ENCODE data around the gene TMEM17.

Gene TMEM17

DNA sequence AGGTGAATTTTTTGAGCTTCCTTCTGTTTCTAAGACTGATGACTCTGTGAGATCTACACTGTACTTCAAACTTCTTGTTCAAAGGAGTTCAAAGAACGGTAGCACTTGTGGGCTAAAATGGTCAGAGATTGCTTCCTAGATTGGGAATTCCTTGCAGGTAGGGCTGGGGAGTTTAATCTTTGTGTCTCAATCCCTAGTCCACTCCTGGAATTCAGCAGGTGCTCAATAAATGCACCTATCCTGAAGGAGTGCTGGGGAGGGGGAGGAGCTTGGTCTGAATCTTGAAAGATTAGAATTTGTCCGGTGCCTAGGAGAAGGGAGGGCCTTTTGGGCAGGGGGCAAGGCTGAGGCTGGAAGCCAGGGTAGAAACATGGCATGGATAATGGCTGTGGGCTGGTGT lies 34.6 kb downstream of the TMEM17 start:
- DNase-seq = no peak

DNA sequence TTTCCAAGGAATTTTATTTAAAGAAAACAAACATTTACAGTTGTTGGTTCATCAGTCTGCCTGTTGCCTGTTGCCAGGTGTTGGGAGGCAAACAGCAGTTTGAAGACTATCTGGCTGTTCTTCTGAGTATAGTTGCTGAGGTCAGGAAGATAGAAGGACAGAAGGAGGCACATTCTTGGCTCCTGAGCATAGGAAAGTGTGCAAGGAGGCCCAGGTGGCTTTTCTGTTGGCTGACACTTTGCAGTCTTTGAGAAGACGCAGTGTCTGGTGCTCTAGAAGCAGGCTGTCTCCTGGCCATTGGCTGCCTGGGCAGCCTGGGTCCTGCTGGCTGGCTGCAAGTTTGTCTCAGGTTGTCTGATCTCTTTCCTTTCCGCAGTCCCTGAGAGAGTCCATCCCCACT lies 36.4 kb downstream of the TMEM17 start:
- no peak for DNase-seq

DNA sequence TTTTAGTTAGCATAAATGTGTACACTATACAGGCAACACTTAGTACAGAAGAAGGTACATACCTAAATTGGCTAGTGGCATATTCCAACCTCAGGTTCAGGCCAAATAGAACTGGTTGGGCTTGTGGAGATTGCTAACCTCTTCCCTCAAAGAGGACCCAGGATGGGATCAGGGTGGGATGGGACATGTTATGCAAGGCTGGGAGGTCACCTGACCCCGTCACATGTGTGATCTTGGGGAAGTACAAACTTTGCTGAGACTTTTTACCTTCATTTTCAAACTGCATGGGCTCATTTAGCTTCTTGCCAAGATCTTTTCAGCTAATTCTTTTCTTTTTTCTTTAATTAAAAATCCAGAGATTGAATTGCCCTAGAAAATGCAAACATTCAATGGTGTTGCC lies 36.9 kb downstream of the TMEM17 start:
- no peak for DNase-seq

DNA sequence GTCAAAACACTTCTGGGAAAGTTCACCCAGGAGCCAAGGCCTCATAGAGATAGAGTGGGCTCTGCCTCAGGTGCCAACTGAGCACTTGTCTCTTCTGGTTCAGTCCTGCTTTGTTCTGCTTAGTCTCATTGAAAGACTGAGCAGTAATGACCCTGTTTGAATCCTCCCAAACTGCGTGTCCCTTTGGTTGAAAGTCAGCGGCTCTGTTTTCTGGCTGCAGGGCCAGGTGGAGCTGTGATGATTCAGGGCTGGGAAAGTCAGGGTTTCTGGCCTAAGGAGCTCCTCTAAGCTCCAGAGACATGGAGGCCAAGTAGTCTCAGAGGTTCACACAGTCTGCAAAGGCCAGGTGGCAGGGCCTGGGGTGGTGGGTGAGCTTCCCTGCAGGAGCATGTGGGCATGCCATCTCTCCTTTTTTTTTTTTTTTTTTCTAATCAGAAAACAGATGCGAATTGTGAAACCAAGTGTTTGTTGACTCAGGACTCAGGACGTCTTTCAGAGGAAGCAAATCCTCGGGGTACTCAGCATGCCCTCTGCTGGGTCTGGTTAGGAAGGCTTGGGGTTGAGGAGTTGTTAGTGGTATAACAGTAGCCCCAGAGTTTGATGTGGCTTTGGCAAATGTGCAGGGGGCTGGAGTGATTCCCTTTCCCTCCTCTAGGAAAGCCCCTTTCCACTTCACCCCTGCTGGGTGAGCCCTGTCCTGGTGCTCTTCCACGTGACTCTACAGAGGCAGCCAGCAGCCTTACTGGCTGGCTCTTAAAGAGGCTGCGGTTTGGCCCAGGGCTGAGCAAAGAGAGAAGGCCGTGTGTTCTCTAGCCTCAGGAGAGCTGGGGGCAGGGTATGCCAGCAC lies 38.3 kb downstream of the TMEM17 start:
- DNase-seq = no peak

DNA sequence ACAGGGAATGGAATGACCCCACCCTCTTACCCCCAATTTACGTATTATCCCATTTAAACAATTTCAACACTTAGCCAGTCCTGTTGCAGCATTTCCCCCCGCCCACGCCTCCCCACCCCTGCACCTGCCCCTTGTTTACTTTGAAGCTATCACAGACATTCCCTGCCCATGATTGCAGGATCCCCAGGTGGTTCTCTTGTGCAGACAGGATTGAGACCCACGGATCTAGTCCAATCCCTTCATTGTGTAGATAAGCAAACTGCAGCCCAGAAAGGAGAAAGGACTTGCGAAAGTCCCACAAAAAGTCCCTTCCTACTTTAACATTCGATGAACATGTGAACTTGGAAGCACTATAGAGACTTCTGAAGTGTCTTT lies 38.9 kb downstream of the TMEM17 start:
- DNase-seq = peak in 1 of 2 experiments; percentile 32

DNA sequence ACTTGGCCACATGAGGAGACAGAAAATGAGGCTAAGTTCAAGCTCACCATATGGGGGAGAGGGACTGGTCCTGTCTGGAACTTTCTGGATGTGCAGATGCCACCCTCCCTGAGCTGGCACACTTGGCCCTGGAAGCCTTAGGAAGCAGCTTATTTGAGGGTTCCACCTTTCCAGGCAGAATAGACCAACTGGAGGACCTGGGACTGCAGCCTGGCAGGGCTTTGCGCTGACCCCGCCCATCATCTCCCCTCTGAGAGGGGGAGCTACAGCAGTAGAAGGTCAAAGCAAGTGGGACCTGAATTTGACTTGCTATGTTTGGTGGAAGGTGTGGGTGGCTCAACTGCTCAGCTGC lies 39.5 kb downstream of the TMEM17 start:
- no peak for DNase-seq

DNA sequence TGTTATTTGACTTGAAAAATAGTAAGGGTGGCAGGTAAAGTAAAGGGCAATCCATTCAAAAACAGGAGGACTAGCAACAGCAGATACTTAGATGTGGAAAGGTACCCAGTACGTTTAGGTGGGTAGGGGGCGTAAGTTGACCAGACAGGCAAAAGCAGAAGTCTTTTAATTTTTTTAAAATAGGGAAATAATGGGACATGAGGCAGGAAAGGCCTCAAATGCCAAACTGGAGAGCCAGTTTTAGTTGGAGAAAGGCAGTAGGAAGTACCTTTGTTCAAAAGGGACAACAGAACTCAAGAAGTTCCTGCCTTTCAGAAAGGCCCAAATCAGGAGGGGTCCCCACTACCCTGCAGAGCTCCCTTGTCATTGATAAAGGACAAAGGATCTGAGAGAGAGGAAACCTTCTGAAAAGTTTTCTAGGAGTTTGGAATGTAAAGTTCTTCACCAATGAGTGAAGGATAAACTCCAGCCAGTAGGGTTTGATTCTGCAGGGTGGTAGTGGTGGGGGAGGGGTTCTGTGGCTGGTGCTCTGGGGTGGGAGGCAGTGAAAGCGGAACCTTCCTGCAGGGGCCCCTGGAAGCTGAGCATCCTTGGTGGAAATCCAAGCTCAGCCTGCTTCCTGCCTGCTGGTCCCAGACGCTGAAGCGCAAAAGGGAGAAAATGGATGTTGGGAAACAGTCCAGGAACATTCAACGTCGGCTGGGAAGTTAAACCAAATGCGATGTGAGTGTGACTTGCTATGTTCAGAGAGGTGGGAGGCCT lies 40.1 kb downstream of the TMEM17 start:
- no peak for DNase-seq

DNA sequence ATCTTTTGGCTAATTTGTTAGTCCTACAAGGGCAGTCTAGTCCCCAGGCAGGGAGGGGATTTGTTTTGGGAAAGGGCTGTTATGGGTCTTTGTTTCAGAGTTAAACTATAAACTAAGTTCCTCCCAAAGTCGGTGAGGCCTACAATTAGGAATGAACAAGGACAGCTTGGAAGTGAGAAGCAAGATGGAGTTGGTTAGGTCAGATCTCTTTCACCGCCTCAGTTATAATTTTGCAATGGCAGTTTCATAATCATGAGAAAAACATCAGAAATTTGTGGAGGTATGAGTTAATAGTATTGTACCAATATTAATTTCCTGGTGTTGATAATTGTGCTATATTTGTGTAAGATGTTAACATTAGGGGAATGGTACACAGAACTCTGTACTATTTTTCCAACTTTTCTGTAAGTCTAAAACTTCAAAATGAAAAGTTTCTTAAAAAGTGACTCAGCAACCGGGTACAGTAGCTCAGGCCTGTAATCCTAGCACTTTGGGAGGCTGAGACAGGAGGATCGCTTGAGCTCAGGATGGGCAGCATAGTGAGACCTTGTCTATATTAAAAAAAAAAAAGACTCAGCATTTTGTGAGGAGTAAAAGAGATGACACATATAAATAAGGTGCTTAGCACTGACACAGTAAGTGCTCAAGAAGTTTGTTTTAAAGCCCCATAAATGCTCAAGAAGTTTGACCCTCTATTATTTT lies 40.8 kb downstream of the TMEM17 start:
- DNase-seq = no peak

DNA sequence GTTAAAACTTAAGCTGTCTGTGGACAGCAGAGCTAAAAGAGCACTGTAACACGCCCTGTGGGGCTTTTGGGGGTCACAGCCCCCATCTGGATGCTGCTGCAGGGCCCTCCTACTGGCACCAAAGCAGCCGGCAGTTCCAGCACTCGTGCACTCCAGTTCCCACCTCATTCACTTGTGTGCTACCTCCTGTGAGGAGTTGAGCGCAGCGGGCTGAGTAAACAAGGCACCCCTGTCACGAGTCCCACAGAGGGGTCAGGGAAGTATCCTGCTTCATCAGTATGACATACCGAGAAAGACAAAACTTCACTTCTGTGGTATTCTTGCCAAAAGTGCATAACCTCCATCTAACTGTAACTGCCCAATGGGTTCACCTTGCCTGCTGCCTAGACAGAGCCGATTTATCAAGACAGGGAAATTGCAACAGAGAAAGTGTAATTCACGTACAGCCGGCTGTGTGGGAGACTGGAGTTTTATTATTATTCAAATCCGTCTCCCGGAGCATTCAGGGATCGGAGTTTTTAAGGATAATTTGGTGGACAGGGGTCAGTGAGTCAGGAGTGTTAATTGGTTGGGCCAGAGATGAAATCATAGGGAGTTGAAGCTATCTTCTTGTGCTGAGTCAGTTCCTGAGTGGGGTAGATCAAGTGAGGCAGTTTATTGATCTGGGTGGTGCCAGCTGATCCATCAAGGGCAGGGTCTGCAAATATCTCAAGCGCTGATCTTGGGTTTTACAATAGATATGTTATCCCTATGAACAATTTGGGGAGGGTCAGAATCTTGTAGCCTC lies 41.6 kb downstream of the TMEM17 start:
- no peak for DNase-seq

DNA sequence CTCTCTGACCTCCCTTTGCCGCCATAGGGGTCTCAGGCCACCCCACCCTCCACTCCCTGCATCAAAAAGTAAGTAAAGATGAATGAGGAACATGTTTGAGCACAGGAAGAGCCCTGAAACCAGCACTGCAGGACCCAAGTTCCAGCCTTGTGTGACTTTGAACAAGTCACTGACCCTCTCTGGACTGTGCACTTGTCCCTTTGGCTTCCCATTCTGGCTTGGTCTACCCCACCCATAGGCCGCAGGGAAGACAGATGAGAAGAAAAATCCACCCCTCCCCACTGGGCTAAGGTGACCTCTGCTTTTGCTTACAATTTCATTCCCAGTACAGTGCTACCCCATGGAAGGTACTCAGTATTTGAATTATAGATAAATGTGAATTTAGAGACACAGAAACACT lies 43.8 kb downstream of the TMEM17 start:
- no peak for DNase-seq

DNA sequence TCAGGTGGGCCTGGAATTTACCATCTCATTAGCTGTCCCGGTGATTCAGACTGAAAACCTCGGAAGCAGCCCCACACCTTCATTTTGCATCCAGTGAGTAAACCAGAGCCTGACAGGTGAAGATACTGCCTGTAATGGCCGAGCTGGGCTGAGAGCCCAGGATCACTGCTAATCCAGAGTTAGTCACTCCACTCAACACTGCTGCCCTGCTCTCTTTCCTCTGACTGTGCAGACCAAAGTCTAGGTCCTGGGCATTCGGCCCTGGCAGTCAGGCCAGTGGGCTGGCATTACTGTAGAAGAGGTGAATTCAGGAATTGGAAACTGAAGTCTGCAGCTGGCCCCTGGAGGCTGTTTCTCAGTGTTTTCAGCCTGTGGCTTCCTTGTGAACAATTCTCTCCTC lies 44.3 kb downstream of the TMEM17 start:
- DNase-seq = no peak

DNA sequence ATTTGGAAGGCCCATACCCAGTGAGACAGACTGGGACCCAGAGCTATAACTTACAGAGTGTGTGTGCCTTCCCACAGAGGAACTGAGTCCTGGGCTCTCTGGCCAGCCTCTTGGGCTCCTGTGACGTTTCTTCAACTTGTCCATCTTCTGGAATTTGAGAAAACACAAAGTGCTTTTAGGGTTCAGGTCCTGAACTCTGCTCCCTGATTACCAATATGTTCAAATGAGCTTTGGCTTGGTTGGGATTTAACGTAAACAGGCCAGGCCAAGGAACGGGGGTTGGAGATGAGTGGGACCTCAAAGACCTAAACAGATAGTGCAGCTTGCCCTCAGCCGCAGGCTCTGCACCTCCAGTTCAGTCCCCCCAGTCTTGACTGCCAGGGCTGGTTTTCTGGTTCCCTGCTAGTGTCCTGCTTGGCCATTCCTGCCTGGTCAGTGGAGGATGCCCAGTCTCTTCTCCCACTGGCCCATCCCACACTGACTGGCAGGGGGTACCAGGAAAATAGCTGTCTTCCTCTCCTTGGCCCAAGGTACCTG lies 44.9 kb downstream of the TMEM17 start:
- no peak for DNase-seq

DNA sequence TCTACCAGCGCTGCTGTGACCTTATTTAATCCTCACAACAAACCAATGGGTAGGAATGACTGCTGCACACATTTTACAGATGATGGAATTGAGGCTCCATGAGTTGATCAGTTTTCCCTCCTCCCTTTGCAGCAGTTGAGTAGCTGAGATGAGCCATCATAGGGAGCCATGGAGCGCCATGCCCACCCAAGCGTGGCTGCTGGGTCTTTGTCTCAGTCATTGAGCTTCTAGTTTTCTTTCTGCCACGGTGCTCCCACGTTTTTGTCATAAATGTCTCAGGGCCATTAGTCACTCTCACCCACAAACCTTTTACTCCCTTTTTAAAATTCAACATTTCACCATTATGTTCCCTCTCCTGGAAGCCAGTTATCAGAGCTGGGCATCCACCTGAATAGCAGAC lies 45.8 kb downstream of the TMEM17 start:
- DNase-seq = no peak

DNA sequence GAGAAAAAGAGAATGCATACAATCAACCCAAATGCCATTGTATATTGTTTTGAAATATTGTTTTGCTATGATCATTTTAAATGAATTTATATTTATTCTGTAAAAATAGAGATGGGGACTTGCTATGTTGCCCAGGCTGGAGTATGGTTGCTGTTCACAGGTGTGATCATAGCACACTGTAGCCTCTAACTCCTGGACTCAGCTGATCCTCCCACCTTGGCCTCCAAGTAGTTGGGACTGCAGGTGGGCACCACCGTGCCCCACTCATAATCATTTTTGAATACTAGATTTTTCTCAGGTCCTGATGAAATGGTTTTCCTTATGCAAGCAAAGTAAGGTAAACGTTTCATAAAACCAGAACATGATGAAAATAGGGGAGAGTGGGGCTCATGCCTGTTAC lies 46.3 kb downstream of the TMEM17 start:
- DNase-seq = no peak

DNA sequence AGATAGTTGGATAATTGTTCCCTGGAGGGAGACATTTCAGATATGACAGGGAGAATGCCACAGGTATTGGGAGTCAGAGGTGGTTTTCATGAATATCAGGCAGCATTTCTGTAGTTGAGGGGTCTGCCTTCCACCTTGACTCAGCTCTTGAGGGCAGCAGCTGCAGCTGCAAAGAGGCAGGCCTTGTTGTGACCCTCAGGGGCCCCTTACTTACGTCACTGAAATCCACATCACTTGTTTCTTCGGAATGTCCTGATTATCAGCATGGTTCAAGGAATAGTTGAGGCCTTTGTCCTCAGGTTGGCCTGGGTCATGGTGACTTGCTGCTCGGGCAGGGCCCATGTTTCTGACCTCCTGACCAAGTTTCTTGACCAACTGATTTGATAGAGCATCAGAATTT lies 46.9 kb downstream of the TMEM17 start:
- DNase-seq = no peak

DNA sequence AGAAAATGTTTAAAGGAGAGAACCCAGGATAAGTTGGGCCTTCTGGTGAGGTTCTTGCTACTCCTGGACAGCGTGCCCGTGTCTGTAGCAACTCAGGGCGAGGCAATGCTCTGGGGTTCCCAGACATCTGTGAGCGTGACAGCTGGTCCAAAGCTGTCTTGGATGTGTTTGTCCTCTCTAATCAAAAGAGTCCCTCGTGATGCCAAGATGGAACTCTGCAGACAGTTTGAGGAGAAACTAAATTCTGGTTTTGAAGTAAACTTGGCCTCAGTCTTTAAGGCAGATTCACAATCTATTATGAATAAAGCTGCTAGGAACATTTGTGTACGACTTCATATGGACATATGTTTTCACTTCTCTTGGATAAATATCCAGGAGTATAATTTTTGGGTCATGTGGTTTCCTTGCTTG lies 47.3 kb downstream of the TMEM17 start:
- DNase-seq = no peak

DNA sequence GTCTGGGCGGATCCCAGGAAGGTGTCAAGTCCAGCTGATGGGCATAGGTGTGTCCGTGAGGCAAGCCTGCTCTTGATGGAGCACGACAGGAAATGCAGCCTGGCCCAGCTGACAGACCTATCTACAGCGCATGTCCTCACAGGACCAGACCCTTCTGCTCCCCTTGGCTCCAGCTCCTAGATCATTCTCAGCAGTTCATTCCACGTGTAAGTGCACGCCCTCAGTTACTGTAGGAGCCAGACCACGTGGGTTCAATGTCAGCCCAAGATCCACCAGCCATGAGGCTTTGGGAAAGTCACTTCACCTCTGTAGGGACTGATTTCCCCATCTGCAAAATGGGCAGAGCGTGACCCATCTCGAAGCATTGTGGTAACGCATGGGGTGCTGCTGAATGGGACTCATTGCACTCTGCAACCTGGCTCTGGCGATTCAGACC lies 47.8 kb downstream of the TMEM17 start:
- DNase-seq = no peak

DNA sequence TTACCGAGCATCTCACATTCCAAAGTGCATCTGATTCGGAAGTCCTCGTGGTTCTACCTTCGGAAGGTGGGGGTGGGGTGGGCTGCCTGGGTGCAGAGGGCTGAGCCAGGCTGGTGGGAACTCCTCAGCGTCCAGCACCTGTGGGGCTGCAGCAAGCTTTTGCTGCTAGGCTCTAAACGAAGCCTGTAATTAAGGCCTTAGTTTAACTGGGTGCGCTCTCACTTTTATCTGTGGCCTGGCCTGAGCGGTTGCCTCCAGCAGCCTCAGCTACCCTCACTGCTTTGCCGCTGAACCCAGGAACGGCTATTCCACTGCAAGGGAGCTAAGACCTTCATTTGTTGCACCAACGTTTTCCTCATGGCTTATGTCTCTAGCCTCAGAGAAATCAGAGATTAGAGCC lies 48.4 kb downstream of the TMEM17 start:
- DNase-seq = peak in 1 of 2 experiments; percentile 59

DNA sequence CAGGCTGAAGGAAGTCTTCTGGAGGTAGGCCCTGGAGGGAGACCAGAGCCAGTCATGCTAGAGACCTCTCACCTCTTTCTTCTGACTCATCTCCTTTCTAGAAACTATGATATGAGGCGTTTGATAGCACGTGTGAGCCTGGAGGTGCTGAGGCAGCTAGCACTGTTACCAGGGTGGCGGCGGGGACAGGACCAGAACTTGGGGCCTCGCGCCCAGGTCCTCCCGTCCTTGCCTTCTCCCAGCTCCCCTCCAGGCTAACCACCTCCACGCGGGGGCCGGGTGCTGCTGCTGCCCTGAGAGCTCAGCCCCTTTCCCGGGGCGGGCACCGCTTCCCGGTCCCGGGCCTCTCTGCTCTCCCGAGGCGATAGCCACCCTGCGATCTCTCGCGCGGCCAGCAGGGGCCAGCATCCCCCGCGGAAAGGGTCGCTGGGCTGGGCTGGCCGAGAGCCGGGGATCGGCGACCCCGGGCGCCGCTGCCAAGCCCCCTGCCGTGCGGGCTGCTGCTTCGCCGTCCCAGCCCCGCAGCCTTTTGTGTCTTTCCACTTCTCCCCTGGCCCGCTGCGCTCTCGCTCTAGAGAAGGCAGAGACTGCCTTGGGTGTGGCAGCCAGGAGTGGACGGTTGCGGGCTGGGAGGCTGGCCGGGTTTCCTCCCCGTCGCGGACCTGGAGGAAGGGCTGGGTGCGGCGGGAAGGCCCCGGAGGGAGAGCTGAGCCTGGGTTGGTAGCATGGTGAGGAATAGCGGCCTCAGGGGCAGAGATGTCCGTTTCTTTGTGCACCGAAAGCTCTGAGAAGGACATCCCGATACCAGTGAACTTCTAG lies 49.1 kb downstream of the TMEM17 start:
- peak; percentile 53 to 86 for DNase-seq

DNA sequence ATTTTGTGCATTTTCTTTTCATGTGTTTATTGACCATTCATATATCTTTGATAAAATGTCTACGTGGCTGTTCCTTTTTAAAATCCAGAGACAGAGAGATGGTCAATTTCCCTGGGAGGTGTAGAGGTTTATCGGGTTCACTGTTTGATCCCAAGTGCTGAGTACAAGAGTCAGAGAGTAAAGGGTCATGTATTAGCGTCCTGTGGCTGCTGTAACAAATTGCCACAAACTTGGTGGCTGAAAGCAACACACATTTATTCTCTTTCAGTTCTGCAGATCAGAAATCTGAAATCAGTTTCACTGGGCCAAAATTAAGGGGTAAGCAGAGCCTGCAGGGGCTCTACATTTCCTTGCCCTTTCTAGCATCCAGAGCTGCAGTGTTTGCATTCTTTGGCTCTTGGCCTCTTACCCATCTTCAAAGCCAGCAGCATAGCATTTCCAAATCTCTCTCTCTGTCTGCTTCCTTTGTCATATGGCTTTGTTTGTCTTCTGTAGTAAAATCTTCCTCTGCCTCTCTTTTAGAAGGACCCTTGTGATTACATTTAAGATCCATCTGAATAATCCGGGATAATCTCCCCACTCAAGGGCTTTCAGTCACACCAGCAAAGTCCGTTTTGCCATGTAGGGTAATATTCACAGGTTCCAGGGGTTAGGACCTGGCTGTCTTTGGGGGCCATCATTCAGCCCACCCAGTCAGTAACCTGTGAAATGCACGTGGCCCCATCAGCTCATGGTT lies 49.9 kb downstream of the TMEM17 start:
- DNase-seq = no peak

DNA sequence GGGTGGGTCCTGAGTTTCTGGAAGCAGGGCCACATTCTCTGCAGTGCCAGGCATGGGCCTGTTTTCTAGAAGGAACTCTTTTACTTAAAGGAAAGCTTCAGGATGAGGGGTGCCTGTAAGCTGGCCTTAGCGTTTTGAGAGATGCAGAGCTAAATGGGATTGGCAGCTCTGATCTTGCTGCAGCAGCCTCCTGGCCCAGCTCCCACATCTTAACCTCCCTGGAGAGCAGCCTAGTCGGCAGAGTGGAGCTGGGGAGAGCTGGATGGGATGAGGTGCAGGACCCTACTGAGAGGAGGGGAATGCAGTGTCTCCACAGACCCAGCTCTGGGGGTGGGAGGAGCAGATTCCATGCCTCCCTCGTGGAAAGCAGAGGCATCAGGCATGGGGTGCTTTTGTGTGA lies 52.0 kb downstream of the TMEM17 start:
- DNase-seq = no peak

Data from NCI-H526 (cell line).